Glomerular visceral epithelial cell (primary cell): ENCODE results near the gene MAVS.
A peak's percentile ranks its signal among the peaks of the same experiment; 100 is the strongest.

Experiments
- DNase-seq: peaks from one replicate; pipeline ENCODE4 v3.0.0-alpha.2; 2016; ENCODE audit errors: extremely low spot score

Gene MAVS

DNA sequence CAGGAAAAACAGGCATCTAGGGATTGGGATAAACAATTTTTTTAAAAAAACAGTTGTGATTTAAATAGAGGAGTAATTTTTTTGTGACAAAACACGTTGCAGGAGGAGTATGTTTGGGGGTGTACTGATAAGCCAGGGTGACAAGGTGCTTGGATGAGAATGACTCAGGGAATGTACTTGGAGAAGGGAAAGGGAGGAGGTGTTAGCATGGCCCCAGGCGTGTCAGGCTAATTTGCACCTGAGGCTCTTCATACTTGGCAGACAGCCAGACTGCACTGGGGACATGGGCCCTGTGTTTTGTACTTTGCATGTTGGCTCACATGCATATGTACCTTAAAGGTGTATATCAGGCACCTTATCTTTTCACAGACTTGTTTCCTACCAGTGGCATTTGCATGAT is 65.3 kb downstream of the MAVS start:
- DNase-seq, result no peak

DNA sequence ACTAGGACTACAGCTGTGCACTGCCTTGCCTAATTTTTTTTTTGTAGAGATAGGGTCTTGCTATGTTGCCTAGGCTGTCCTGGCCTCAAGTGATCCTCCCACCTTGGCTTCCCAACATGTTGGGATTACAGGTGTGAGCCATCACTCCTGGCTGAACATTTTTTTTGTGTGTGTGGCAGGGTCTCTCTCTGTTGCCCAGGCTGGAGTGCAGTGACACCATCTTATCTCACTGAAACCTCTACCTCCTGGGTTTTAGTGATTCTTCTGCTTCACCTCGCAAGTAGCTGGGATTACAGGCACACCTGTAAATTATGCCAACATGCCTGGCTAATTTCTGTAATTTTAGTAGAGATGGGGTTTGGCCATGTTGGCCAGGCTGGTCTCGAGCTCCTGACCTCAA is 67.8 kb downstream of the MAVS start:
- DNase-seq, result no peak

DNA sequence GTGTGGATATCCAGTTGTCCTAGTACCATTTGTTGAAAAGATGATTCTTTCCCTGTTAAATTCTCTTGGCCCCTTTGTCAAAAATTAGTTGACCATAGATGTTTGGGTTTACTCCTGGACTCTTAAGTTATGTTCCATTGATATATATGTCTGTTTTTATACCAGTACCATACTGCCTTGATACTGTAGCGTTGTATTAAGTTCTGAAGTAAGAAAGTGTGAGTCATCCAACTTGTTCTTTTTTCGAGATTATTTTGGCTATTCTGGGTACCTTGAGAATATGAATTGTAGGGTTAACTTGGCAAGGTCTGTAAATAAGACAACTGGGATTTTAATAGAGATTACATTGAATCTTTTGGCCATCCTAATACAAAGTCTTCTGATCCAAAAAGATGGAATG is 69.1 kb downstream of the MAVS start:
- no peak for DNase-seq

DNA sequence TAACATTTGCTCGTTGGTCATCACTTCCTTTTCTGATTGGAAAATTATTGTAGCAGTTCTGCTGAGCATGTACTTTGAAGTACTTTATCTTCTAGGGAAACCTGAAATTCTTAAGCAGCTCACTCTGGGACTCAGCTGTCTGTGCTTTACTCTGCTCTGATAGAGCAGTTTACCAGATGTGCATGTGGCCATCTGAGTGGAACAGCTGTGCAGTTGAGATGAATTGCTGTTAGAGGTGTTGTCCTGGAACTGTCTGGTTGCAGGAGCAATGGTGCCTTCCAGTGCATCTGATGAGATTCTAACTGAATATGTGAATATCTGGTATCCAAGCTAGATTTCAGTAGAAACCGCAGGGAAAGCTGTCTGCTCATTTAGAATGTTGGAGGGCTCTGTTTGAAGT is 69.7 kb downstream of the MAVS start:
- DNase-seq, result no peak

DNA sequence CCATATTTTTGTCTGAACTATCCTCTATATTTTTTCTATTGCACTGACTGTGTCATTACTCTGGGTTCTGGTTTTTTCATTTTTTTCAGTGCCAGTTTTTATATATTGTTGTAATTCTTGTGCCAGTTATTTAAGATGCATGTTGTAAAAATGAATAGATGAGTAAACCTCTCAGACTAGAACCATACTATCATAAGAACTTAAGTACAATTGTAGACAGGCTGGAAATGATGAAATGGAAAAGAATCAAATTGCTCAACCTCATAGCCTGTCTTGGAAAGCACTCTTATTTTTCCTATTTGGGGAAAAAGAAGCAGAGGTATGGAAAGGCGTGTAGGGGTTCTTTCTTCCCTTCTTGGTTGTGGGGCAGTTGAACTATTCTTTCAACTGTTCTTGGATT is 72.7 kb downstream of the MAVS start:
- no peak for DNase-seq

- no peak for DNase-seq
Measured at GRCh38 chr20:3922223-3922982, 75.8 kb downstream of the MAVS start.

DNA sequence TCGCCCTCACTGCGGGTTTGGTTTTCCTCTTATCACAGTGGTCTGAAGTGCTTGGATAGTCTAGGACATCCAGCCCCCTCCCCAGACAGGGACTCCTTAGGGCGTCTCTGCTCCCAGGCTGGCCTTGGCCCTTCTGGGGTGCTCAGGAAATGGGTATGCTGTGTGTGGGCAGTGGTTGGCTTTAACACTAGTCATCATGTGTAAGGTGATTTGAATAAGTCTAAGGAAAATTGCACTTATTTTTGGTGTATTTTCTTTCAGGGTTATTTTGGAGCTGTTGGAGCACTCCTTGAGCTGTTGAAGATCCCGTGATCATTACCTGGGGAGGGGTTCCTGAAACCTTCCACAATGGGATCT is 76.3 kb downstream of the MAVS start:
- DNase-seq, result no peak

GRCh38 chr20:3923818-3924217 is 77.2 kb downstream of the MAVS start:
- peak; percentile 32 for DNase-seq

DNA sequence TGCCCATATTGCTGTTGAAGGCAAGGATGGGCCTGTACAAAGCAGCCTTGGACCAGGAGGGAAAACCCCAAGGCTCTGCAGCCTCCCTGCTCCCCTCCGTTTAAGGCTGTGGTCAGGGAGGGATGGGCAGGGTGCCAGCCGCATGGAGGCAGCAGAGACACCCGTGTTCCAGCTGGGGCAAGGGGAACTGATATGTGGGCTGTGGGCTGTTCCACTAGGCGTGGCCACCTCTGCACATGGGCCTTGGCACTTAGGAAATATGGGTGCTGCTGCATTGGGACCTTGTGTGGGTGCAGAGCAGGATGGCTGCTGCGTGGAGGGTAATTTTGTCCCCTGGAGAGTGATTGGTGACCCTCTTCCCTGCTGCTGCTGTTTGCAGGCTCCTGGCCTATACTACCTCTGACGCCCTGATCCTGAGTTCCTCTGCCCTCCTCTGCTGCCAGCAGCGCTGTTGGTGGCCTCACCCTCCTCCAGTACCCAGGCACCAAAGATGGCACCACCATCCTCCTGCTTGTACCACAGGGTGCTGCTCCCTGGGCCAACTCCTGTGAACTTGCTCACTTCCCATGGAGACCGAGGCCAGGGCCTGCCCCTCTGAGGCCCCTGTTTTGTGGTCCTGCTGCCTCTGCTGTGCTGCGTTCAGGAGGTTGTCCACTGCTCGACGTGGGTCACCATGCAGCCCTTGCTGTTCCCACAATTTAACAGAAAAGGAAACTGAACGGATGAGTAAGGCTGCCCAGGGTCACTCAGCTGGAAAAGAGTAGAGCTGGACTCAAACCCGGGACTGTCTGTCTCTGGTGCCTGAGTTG is 77.9 kb downstream of the MAVS start:
- peak; percentile 51 for DNase-seq

DNA sequence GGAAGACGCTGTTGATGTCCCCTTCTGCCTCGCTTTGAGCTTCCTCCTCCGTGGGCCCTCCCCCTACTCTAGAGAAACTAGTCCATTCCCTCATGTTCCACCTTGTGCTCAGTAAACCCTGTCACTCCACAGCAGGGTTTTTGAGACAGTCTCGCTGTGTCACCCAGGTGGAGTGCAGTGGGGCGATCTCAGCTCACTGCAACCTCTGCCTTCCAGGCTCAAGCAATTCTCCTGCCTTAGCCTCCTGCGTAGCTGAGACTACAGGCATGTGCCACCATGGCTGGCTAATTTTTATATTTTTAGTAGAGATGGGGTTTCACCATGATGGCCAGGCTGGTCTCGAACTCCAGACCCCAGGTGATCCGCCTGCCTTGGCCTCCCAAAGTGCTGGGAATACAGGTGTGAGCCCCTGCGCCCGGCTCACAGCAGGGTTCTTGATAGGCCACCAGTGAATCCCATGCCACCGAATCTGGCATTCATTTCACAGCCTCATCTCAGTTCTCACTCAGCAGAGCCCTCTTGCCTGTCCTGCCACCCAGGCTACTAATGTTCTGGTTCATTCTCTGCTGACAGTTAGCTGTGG is 78.6 kb downstream of the MAVS start:
- DNase-seq, result no peak
